Retinal pigment epithelial cell (primary cell): ENCODE results near the gene DGKQ.

Source experiments
- DNase-seq: peaks from one replicate; pipeline ENCODE4 v3.0.0-alpha.2; 2010; ENCODE audit warnings: low read depth
- H3K4me3 ChIP-seq: 2 replicates; pipeline ENCODE4 v1.5.1; 2011; ENCODE audit warnings: mild to moderate bottlenecking, low read length, control low read depth, moderate library complexity
- TF ChIP-seq, protein P1 (sequence below): conservative IDR thresholded peaks from 2 replicates; pipeline ENCODE4 v1.5.1; 2011; ENCODE audit warnings: low read depth, low read length, control low read depth, inconsistent platforms

DGKQ gene

DNA sequence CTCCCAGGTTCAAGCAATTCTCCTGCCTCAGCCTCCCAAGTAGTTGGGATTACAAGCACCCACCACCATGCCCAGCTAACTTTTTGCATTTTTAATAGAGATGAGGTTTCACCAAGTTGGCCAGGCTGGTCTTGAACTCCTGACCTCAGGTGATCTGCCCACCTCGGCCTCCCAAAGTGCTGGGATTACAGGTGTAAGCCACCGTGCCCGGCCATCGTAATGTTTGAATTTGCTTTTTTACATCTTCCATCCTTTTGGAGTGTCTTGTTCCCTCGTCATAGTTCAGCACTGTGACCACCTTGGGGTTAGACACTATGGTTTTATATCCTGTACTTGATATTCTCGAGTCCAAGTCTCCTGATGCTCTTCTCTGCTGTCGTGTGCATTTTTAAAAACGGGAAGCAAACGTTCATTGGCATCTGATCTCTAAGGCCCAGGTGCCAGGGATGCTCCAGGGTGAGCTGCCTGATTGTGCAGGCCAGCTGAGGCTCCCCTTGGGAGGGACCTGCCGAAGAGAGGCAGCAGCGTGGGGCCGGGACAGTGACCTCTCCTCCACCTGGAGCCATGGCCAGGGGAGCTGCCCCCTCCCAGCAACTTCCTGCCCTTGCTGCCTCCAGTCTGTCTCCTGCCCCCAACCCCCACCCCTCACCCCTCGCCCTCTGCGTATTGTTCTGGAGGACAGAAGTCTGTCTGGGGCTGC, 16.7 kb downstream of the DGKQ start:
- no peak for DNase-seq
- TF ChIP-seq, protein P1, sequence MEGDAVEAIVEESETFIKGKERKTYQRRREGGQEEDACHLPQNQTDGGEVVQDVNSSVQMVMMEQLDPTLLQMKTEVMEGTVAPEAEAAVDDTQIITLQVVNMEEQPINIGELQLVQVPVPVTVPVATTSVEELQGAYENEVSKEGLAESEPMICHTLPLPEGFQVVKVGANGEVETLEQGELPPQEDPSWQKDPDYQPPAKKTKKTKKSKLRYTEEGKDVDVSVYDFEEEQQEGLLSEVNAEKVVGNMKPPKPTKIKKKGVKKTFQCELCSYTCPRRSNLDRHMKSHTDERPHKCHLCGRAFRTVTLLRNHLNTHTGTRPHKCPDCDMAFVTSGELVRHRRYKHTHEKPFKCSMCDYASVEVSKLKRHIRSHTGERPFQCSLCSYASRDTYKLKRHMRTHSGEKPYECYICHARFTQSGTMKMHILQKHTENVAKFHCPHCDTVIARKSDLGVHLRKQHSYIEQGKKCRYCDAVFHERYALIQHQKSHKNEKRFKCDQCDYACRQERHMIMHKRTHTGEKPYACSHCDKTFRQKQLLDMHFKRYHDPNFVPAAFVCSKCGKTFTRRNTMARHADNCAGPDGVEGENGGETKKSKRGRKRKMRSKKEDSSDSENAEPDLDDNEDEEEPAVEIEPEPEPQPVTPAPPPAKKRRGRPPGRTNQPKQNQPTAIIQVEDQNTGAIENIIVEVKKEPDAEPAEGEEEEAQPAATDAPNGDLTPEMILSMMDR: no peak
- H3K4me3 ChIP-seq: no peak overlapping the region

DNA sequence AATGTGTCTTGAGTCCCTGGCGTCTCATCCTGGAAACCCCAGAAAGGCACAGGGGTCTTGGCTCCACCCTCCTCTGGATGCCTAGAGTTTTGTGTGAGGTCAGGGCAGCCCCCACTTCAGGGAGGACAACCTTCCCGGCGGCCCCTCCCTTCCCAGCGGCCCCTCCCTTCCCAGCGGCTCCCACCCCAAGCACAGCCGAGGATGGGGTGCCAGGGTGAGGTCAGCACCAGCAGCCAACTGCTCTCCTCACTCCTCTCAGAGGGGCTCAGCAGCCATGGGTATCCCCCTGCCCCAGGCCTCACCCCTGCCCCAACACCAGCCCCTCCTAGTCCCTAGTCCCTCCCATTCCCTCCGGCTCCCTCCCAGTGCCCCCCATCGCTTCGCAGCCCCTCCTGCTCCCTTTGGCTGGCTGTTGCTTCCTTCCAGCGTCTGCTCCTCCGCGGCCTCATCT, 17.4 kb downstream of the DGKQ start:
- no peak overlapping the region for H3K4me3 ChIP-seq
- TF ChIP-seq, protein P1: no peak
- DNase-seq: no peak

DNA sequence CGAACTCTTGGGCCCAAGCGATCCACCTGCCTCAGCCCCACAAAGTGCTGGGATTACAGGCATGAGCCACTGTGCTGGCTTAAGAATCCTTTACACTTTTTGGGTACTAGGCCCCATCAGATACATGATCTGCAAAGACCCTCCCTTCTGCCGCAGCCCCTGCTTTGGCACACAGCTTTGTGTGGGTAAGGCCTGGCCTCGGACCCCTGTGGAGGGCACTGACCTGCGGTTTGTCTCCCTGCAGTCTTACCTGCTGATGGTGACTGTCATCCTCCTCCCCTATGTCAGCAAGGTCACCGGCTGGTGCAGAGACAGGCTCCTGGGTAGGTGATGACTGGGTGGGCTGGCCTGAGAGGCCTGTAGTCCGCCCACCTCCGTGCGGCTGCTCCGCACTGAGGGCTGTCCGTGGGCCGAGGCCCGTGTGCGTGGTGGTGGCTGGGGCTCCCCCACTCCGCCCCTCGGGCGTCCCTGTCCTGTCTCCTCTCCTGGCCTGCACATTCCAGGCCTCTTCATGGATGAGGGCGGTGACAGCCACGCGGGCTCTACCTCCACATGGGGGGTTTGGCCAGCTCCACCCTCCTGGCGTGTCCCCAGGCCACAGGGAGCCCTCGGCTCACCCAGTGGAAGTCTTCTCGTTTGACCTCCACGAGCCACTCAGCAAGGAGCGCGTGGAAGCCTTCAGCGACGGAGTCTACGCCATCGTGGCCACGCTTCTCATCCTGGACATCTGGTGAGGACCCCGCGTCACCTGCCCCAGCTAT, 18.0 kb downstream of the DGKQ start:
- no peak overlapping the region for H3K4me3 ChIP-seq
- TF ChIP-seq, protein P1: no peak
- DNase-seq: no peak

DNA sequence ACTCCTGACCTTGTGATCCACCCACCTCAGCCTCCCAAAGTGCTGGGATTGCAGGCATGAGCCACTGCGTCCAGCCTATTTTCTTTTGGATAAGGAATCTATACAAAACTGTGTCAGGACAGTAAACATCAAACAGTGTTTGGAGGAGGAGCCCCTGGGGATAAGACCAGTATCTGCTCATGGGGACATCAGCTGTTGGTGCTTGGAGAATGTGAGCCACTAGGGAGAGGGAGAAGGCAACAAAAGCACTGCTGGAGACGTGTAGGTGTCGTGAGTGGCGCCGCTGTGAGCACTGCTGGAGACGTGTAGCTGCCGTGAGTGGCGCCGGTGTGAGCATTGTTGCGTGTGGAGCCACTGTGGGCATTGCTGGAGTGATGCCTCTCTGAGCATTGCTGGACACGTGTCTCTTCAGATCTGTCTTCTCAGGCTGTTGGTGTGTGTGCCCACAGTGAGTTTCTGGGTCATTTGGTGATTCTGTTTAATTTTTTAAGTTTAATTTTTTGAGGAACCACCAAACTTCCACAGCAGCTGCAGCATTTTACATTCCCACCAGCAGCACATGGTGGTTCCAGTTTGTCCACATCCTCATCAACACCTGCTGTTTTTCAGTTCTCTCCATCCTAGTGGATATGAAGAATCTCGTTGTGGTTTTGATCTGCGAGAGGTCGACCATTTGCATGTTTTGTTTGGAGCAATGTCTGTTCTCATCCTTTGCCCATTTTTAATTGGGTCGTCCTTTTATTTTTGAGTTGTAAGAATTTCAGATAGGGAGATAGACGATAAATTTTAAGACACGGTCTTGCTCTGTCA, 19.0 kb downstream of the DGKQ start:
- no peak overlapping the region for H3K4me3 ChIP-seq
- TF ChIP-seq, protein P1: no peak
- no peak for DNase-seq

DNA sequence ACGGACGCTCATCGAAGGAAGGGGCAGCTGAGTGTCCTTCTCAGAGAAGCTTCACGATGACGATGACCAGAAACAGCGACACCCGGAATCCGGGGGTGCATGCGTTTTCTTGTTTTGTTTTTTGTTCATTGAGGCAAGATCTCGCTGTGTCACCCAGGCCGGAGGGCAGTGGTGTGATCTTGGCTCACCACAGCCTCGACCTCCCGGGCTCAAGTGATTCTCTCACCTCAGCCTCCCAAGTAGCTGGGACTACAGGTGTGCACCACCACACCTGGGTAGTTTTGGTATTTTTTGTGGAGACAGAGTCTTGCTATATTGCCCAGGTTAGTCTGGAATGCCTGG, 19.8 kb downstream of the DGKQ start:
- no peak overlapping the region for H3K4me3 ChIP-seq
- TF ChIP-seq, protein P1: no peak

DNA sequence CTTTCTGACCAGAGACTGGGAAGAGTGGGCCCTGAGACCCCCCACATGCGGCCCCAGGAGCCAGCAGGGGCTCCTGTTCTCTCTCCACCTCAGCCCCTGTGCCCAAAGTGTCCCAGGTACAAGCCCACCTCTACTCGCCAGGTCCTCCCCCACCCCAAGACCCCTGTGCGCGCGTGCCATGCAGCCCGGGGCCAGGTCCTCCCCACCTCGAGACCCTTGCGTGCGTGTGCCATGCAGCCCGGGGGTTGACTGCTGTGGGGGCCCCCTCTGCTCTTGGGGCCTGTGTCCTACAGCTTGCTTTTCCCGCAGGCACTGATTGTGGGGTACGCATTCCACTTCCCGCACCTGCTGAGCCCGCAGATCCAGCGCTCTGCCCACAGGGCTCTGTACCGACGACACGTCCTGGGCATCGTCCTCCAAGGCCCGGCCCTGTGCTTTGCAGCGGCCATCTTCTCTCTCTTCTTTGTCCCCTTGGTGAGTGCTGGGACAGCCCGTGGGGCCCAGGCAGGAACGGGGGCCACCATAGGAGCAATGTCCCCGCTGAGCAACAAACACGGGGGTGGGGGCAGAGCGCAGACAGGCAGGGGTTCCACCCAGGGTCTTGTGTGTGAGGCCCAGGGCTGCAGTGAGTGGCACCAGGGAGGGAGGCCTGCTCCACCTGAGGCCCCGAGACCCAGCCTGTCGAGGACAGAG, 20.3 kb downstream of the DGKQ start:
- H3K4me3 ChIP-seq: no peak overlapping the region
- DNase-seq: no peak
- TF ChIP-seq, protein P1: no peak

More for the DNA sequence above, 19.8 kb downstream of the DGKQ start:
- no peak for DNase-seq
